Heart left ventricle (tissue), 16 donors: ENCODE results near the gene DNAI2. TPM values are rescaled to one million over a fixed set of nuclear protein-coding genes. Genes with fewer than 3 reads are reported as not detected.

Experiments
- ATAC-seq, 4 donors: fragments of 200-7000 bp; cut with Tn5 transposase; one replicate each; pipeline ENCODE4 v1.9.1; 2020 to 2022; ENCODE audit warnings: moderate library complexity in 4 of 4, mild to moderate bottlenecking in 3 of 4, moderate number of reproducible peaks in 1 of 4
- DNase-seq, 5 donors: peaks; one replicate each; pipeline ENCODE4 v3.0.0-alpha.2; 2020
- H3K27ac ChIP-seq, 12 donors: fragments of 200-600 bp; sonication (generic) in 4 of 12; one replicate each; pipeline versions ENCODE4 v1.5.0 to v1.8.0; 2016 to 2022; ENCODE audit warnings: mild to moderate bottlenecking in 2 of 12
- H3K27me3 ChIP-seq, 9 donors: fragments of 200-600 bp; sonication (generic) in 2 of 9; one replicate each; pipeline versions ENCODE4 v1.5.1 to v1.8.0; 2016 to 2022; ENCODE audit warnings: mild to moderate bottlenecking in 3 of 9
- H3K36me3 ChIP-seq, 9 donors: fragments of 200-600 bp; sonication (generic) in 2 of 9; one replicate each; pipeline versions ENCODE4 v1.5.0 to v1.8.0; 2018 to 2022; ENCODE audit warnings: mild to moderate bottlenecking in 2 of 9
- H3K4me1 ChIP-seq, 12 donors: fragments of 200-600 bp; sonication (generic) in 4 of 12; one replicate each; pipeline versions ENCODE4 v1.5.0 to v1.8.0; 2016 to 2022; ENCODE audit warnings: mild to moderate bottlenecking in 3 of 12
- H3K4me3 ChIP-seq, 12 donors: fragments of 200-600 bp; sonication (generic) in 4 of 12; one replicate each; pipeline versions ENCODE4 v1.5.0 to v1.8.0; 2017 to 2022; ENCODE audit warnings: mild to moderate bottlenecking in 9 of 12, moderate library complexity in 4 of 12
- H3K9me3 ChIP-seq, 12 donors: fragments of 200-600 bp; sonication (generic) in 4 of 12; one replicate each; pipeline versions ENCODE4 v1.5.0 to v1.8.0; 2016 to 2022; ENCODE audit warnings: mild to moderate bottlenecking in 1 of 12
- POLR2A ChIP-seq, 2 donors: fragments of 450-650 bp; IDR thresholded peaks; one replicate each; pipeline ENCODE4 v1.6.1; 2017; ENCODE audit warnings: antibody characterized with exemption in 2 of 2, mild to moderate bottlenecking in 2 of 2, moderate library complexity in 2 of 2
- WGBS, 4 donors: extraction: QIAGEN DNeasy Blood & Tissue Kit in 2 of 4; methylation state at CpG; one replicate each; pipeline versions ENCODE4 v1.1.5 to v1.1.7; 2013 to 2018; 5-methylcytosine and 5-hydroxymethylcytosine counted together
- intact Hi-C, 10 donors: fragments of 100-400 bp; cut with DNase I; formaldehyde crosslinking; loops; one replicate each; pipeline versions ENCODE4 v1.11.1 to v1.14.2; 2022
- long read RNA-seq, 3 donors: library from polyadenylated mRNA; unstranded; transcript quantifications; one replicate each; pipeline ENCODE4 v2.0.0, GENCODE V29; 2020 to 2021
- polyA plus RNA-seq, 2 donors: library from polyadenylated mRNA; stranded (reverse); fragments of 200-250 nt; gene quantifications; one replicate each; pipeline ENCODE4 v1.2.3, GENCODE V29; 2013
- total RNA-seq, 9 donors: library from RNA; depleted of rRNA in 2 of 9; stranded (reverse); fragments of >200 nt in 2 of 9; fragmentation: NEBNext Ultra II Directional in 3 of 9; extraction: Animal tissue kit (Norgen Biotek cat#: 25700) in 3 of 9; gene quantifications; one replicate each; pipeline versions ENCODE4 v1.1.0 to v1.2.4, GENCODE V29; 2016 to 2023
- TF ChIP-seq, protein P1 (sequence below), 12 donors: fragments of 200-600 bp; sonication (generic) in 4 of 12; IDR thresholded peaks; one replicate each; pipeline versions ENCODE4 v1.5.0 to v1.8.0; 2018 to 2022; ENCODE audit warnings: antibody characterized with exemption in 12 of 12, mild to moderate bottlenecking in 5 of 12
- donor health status: ischemic (EF 13 %, LVEDD 7.1; RV severe dilation, severe dysfunction).
- donor health status: healthy with polysubstance abuse.
- donor health status: DM: no; HTN: yes; CAD: no.
- donor health status: DM: no; HTN: no; CAD: no.
- donor health status: ischemic (EF 25% LVEDD 6.9; RV normal size, moderate dysfunction).
- donor health status: ischemic (EF 25% LVEDD 5.7; RV mildly dilated, moderate dysfunction).
- donor health status: healthy.
- donor health status: DM: yes; HTN: yes; CAD: no.
- donor health status: ischemic (EF 35%, LVEDD 5.7; RV mildly dilated, moderate dysfunction).
- donor health status: nonischemic (EF 11% LVEDD 7.7; RV severe dilation, severe dysfunction).
- donor health status: DM: yes; HTN: yes; CAD: no.
- donor health status: PGD.
- donor health status: ischemic (EF 29% LVEDD 5.4; RV normal size, mild dysfunction).
- donor health status: nonischemic (EF 23%, LVEDD 6.1; RV moderate dilation, normal function).

The DNAI2 gene
- not detected for total RNA-seq
- polyA plus RNA-seq, result not detected
- long read RNA-seq, donor 1, result 0 reads
- long read RNA-seq, donor 2, result 0 reads
- long read RNA-seq, donor 3, result 0 reads

- peak within 1 kb of the TSS in 3 of 12 donors; percentile 5 to 22 (median 15) for H3K4me3 ChIP-seq
- DNase-seq (peak in 3 of 5 donors; percentile 44 to 54 (median 53)), ATAC-seq (no peak)
- TF ChIP-seq POLR2A (IDR thresholded peaks at IDR 0.05), result no peak
- TF ChIP-seq, protein P1, sequence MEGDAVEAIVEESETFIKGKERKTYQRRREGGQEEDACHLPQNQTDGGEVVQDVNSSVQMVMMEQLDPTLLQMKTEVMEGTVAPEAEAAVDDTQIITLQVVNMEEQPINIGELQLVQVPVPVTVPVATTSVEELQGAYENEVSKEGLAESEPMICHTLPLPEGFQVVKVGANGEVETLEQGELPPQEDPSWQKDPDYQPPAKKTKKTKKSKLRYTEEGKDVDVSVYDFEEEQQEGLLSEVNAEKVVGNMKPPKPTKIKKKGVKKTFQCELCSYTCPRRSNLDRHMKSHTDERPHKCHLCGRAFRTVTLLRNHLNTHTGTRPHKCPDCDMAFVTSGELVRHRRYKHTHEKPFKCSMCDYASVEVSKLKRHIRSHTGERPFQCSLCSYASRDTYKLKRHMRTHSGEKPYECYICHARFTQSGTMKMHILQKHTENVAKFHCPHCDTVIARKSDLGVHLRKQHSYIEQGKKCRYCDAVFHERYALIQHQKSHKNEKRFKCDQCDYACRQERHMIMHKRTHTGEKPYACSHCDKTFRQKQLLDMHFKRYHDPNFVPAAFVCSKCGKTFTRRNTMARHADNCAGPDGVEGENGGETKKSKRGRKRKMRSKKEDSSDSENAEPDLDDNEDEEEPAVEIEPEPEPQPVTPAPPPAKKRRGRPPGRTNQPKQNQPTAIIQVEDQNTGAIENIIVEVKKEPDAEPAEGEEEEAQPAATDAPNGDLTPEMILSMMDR (IDR thresholded peaks at IDR 0.05), result no peak
- no peaks in the 10 kb centered on the region for H3K36me3 ChIP-seq
- no peaks in the 10 kb centered on the region for H3K9me3 ChIP-seq
- peaks cover 0 to 11% (median 4%) of the 10 kb centered on the region in 9 donors for H3K27me3 ChIP-seq
- peak within 1 kb of the TSS in 1 of 12 donors; percentile 34 for H3K27ac ChIP-seq
- H3K4me1 ChIP-seq, result peaks cover 0 to 50% (median 25%) of the 10 kb centered on the region in 12 donors
- intact Hi-C loops, result no loop called here
- 9 to 18% (median 11%) methylated on average over 29 to 33 of the region's 33 CpGs for WGBS, 4 donors
These were observed at the start of gene DNAI2 for GRCh38 chr17:74274060-74274708. Gene DNAI2, plus strand, starts transcription at chr17:74274234. Its CDS starts 7,584 bp downstream, at chr17:74281818.

DNA sequence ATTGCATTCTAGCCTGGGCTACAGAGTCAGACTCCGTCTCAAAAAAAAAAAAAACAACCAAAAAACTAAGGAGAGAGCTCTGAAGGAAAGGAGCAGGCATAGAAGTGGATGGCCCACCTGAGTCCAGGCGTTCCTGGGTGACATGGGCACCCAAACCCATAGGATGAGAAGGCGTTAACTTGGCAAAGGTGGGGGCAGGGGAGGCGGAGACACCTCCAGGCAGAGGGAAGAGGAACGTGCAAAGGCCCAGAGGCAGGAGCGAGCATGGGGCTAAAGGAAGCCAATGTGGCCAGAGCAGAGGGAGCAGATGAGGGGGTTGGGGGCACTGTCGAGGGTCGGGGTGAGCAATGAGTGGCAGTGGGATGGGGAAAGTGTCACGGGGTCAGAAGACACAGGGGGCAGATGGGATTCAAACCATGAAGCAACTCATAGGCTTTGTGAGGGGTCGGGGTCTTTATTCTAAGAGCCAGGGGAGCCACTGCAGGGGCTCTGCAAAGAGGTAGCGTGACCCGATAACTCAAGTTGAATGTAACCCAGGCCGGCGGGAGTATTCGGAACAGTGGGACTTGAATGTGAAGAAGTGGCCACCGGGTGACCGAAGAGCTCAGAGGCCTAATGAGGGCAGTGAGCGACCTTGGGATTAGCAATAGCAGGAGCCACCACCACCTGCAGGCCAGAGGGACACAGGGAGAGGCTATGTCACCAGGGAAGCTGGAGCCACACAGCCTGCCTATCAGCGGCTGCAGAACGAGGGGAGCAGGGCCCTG is 48.9 kb upstream of the DNAI2 start:
- DNase-seq, result peak in 1 of 5 donors; percentile 18
- 93 to 96% (median 95%) methylated on average over 20 of the region's 20 CpGs for WGBS, 4 donors
- TF ChIP-seq, protein P1 (IDR thresholded peaks at IDR 0.05), result no peak
- TF ChIP-seq POLR2A (IDR thresholded peaks at IDR 0.05), result no peak

GRCh38 chr17:74226252-74226651 is 47.8 kb upstream of the DNAI2 start:
- no peaks in the 10 kb centered on the region for H3K27me3 ChIP-seq
- peaks cover 0 to 51% (median 23%) of the 10 kb centered on the region in 9 donors for H3K36me3 ChIP-seq
- H3K27ac ChIP-seq, result no peak overlapping the region
- H3K9me3 ChIP-seq, result no peaks in the 10 kb centered on the region
- no peak for TF ChIP-seq POLR2A (IDR thresholded peaks at IDR 0.05)
- TF ChIP-seq, protein P1 (IDR thresholded peaks at IDR 0.05), result no peak
- WGBS, 4 donors, result 64 to 77% (median 67%) methylated on average over 6 of the region's 6 CpGs
- peaks cover 0 to 10% (median 0%) of the 10 kb centered on the region in 12 donors for H3K4me1 ChIP-seq
- ATAC-seq (no peak), DNase-seq (peak in 1 of 5 donors; percentile 18)
- H3K4me3 ChIP-seq, result no peak overlapping the region
- intact Hi-C loops, result no loop called here

More for the DNA sequence above, 48.9 kb upstream of the DNAI2 start:
- intact Hi-C loops, result no loop called here
- H3K27ac ChIP-seq, result no peak overlapping the region
- ATAC-seq, result no peak
- H3K36me3 ChIP-seq, result peaks cover 0 to 41% (median 19%) of the 10 kb centered on the region in 9 donors
- no peak overlapping the region for H3K4me3 ChIP-seq
- H3K9me3 ChIP-seq, result no peaks in the 10 kb centered on the region
- H3K27me3 ChIP-seq, result no peaks in the 10 kb centered on the region
- peaks cover 0 to 10% (median 0%) of the 10 kb centered on the region in 12 donors for H3K4me1 ChIP-seq
